SH-SY5Y (cell line): ENCODE data around the gene TNFAIP3.

Experiments used
- GATA2 ChIP-seq: IDR thresholded peaks from 2 replicates; pipeline ENCODE4 v1.6.1; 2011; ENCODE audit warnings: mild to moderate bottlenecking, low read depth, low read length
- GATA3 ChIP-seq: IDR thresholded peaks from 2 replicates; pipeline ENCODE4 v1.6.1; 2011; ENCODE audit warnings: low read depth, mild to moderate bottlenecking, low read length, moderate library complexity

TNFAIP3 gene

GRCh38 chr6:137852811-137853210, 14.2 kb upstream of the TNFAIP3 start:
- TF ChIP-seq GATA2 (no peak), GATA3 (no peak)

DNA sequence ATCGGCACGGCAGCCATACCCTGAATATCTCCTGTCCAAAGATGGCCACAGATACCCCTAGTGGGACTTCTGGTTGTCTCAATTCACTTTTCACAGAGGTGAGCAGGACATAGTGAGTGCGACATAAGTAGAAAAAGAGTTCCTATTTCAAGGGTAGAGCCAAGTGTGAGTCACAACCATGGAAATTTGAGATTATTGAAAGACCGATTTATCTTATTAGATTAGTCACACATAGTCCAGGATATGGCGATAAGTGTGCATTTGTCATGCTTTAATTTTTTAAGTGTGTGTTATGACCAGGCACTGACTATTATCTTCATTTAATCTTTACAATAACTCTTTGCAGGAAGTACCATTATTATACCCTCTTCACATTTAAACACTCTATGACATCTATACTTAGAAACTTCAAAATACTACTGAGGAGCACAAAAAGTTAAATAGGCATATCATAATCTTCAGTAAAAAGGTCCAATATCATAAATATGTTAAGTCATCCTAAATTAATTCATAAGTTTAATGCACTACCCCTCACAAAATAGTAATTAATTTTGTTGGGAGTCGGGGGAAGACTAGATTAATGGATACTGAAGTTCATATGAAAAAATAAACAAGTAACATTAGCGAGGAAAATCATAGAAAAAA, 13.4 kb upstream of the TNFAIP3 start:
- TF ChIP-seq GATA2 (no peak), GATA3 (no peak)

DNA sequence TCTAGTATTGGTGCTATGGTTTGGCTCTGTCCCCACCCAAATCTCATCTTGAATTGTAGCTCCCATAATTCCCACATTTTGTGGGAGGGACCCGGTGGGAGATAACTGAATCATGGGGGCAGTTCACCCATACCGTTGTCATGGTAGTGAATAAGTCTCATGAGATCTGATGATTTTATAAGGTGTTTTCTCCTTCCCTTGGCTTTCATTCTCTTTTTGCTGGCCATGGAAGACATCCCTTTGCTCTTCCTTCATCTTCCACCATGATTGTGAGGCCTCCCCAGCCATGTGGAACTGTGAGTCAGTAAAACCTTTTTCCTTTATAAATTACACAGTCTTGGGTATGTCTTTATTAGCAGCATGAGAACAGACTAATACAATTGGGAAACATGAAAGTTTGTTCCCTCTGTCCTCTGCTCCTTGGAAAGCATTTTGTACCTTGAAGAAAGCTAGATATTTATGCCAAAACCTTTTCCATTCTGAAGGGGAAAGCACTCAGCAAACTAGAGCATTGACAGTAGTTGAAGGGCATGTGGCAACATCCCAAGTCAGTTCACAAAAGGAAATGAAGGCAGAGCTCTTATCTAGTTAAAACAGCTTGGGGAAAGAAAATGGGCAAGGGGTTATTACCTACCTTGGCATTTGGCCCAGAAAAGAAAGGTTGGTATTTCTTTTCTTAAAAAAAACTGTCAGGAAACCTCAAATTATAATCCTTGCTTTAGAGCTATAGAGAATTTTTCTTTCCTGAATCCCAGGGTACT, 10.7 kb upstream of the TNFAIP3 start:
- TF ChIP-seq GATA2 = no peak
- no peak for TF ChIP-seq GATA3

DNA sequence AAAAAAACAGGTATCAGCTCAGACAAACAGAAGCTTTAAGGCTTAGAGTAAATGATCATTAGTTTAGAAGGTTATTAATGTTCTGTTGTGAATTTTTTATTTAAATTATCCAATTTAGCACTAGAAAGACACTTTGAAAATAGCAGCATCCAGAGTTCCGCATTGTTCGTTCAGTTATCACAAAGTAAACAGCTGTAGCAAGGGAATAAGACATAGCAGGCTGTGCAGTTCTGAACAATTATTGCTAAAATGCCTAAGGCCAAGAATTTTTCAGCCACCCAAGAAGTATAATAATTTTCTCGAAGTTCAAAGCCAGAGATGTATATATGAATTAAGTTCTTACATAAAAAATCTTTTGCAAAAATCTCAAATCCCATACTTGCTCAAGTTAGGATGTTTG, 8.0 kb upstream of the TNFAIP3 start:
- TF ChIP-seq GATA2 (no peak), GATA3 (no peak)

GRCh38 chr6:137860394-137861005, 6.6 kb upstream of the TNFAIP3 start:
- TF ChIP-seq GATA3 (no peak), GATA2 (no peak)

- TF ChIP-seq GATA2 (no peak), GATA3 (no peak)
Observed at GRCh38 chr6:137861550-137862337, 5.3 kb upstream of the TNFAIP3 start.

- no peak for TF ChIP-seq GATA2
- TF ChIP-seq GATA3 = no peak
Observed at GRCh38 chr6:137862419-137863090, 4.5 kb upstream of the TNFAIP3 start.

GRCh38 chr6:137863091-137863797, 3.8 kb upstream of the TNFAIP3 start:
- no peak for TF ChIP-seq GATA3
- no peak for TF ChIP-seq GATA2

DNA sequence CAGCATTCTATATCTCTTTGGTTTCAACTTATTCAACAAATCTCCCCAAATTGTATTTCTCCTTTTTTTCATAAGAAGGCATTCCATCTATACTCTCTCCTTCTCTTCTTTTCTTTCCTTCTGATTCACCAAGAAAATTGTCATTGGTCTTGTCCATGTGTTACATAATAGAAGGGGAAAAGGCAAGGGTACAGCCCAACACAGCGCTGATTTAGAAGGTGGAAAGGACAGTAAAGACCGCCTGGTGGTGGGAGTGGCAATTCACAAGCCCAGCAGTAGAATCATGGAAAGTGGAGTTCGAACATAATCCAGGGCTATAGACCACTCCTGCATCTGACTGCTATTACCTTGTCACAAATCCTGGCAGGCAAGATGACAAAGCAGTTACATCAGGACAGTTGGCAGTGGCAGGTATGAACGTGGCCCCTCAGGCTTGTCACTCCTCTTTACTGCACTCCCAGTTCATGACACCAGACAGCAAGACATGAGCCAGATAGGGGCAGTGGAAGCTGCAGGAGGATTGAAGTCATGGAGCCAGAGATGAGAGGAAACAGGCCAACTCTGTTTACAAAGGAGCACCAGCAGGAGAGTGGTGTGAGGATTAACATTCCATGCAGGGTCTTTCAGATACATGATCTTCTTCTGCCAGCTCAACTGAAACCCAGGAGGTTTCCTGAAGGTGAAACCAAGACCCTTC, 2.1 kb upstream of the TNFAIP3 start:
- TF ChIP-seq GATA2 = no peak
- no peak for TF ChIP-seq GATA3

DNA sequence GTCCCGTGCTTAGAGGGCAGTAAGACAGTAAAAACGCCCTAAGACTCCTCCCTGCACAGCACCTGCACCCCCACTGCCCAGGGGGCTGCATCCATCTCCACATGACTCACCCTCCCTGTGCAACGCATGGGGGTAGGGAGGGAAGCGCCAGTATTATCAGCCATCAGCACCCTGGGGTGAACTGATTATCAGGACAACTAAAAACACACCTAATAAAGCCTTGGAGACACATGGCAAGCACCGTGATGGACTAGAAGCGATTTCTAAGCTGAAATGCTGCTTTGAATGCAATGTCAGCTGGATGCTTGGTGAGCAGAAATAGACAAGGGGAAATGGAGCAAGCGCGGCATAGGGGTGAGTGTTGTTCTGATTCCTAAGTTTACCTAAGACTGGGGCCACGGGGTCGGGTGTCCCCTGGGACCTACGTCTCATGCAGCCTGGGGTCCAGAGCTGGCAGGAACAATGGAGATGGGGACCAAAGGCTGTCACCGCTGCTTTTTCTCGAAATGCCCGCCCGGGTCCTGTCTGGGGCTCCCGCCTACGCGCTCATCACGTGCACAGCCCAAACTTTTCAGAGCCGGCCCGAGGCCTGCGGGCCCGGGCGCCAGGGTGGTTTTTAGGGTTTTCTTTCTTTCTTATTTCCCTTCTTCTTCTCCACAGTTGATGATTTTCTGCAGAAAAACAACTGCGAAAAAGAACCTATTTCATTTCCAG, 702 bp upstream of the TNFAIP3 start:
- TF ChIP-seq GATA3 = no peak
- no peak for TF ChIP-seq GATA2

DNA sequence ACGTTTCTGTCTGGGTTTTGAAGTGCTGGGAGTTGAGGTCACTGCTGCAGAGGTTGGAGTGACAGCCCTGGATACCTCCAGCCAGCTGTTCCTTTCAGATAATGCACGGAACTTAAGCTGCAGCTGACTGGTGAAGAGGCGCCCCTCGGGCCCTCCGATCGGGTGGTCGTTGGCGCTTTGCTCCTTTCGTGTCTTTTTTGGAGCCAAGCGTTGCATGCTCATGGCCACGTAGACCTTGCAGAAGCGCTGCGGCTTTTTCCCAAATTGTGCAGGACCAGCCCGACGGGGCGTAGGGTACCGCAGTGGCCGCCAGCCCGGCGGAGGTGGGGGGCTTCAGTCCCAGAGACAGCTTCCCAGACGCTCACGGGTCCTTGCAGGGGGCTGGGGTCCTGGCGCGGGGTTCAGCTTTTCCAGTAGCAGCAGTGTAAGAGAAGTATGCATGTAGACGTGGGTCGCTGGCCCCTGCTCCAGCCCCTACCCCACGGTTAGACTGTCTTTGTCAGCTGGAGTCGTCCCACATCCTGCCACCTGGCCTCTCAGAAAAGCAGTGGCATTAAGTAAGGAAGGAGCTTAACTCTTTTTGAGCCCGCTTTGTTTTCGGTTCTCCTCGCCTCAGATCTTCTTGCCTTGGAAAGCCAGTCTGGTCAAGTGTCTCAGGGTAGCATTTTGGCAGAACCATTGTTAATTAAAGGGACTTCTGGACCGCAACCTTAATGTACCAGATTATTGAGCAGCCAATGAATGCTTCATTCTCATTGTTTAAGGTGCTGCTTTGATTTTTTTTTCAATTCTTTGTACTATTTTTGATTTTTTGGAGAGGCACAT, 838 bp downstream of the TNFAIP3 start:
- TF ChIP-seq GATA3 (no peak), GATA2 (no peak)
